ENCODE data around the gene PTPRJ.

DNA sequence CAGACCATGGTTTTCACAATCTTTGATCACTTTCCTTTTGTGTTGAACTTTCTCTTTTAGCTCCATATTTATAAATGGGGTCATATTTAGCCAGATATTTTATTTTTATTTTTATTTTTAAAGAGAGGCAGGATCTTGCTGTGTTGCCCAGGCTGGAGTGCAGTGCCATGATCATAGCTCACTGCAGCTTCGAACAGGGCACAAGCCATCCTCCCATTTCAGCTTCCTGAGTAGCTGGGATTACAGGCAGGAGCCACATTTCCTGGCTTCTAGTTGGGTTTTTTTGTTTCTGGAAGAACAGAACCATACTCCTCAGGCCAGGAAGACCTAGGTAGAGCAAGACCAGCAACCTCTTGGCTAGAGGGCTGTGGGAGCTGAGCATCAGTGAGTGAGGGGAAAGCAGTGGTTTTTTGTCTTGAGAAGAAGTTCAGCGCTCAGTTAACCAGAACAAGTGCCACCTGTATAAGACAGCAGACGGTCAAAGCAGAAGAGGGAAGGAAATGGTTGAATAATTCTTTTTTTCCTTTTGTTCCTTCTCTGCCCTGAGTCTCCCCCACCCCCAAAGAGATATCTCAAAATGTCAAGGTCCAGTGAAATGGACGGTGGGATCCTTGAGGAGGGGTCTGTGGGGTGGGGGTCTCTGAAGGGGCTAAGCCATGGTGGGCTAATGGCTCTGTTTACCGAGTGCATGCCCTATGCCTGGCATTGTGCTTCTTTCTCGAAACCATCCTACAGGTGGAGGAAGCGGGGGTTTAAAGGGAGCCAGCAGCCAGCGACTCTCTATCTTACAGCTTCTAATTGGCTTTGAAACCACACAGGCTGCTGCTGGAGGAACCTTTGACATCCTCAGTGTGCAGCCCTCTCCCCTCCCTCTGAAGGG lies 63.0 kb downstream of the PTPRJ start:
- TF ChIP-seq, protein P1, sequence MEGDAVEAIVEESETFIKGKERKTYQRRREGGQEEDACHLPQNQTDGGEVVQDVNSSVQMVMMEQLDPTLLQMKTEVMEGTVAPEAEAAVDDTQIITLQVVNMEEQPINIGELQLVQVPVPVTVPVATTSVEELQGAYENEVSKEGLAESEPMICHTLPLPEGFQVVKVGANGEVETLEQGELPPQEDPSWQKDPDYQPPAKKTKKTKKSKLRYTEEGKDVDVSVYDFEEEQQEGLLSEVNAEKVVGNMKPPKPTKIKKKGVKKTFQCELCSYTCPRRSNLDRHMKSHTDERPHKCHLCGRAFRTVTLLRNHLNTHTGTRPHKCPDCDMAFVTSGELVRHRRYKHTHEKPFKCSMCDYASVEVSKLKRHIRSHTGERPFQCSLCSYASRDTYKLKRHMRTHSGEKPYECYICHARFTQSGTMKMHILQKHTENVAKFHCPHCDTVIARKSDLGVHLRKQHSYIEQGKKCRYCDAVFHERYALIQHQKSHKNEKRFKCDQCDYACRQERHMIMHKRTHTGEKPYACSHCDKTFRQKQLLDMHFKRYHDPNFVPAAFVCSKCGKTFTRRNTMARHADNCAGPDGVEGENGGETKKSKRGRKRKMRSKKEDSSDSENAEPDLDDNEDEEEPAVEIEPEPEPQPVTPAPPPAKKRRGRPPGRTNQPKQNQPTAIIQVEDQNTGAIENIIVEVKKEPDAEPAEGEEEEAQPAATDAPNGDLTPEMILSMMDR (IDR thresholded peaks at IDR 0.05; ENCODE audit: insufficient read depth, low read depth, low read length): no peak
- no peak for TF ChIP-seq EZH2 (IDR thresholded peaks at IDR 0.05; ENCODE audit: insufficient read depth, low read length)

All from astrocyte (in vitro differentiated cells and primary cell).